Right ventricle myocardium inferior (tissue), 1 donor: ENCODE data around the gene KCNQ1. TPM values are rescaled to one million over a fixed set of nuclear protein-coding genes. Genes with fewer than 3 reads are reported as not detected.
A peak's percentile ranks its signal among the peaks of the same experiment; 100 is the strongest.

Experiments
- ATAC-seq: fragments of 200-7000 bp; cut with Tn5 transposase; one replicate; pipeline ENCODE4 v1.9.1; 2020; ENCODE audit warnings: mild to moderate bottlenecking, moderate library complexity
- DNase-seq: peaks from one replicate; pipeline ENCODE4 v3.0.0; 2021; ENCODE audit errors: missing footprints
- intact Hi-C: fragments of 100-400 bp; cut with DNase I; formaldehyde crosslinking; loops from one replicate; pipeline ENCODE4 v1.11.0; 2022
- total RNA-seq: library from RNA; stranded (reverse); fragmentation: NEBNext Ultra II Directional; extraction: Animal tissue kit (Norgen Biotek cat#: 25700); gene quantifications from one replicate; pipeline ENCODE4 v1.2.1, GENCODE V29; 2021
- donor health status: DM: no; HTN: yes; CAD: no; lungs with severe emphysema.

The KCNQ1 gene
- total RNA-seq, 1 donor from 2014 or later, result 40.0 TPM

DNA sequence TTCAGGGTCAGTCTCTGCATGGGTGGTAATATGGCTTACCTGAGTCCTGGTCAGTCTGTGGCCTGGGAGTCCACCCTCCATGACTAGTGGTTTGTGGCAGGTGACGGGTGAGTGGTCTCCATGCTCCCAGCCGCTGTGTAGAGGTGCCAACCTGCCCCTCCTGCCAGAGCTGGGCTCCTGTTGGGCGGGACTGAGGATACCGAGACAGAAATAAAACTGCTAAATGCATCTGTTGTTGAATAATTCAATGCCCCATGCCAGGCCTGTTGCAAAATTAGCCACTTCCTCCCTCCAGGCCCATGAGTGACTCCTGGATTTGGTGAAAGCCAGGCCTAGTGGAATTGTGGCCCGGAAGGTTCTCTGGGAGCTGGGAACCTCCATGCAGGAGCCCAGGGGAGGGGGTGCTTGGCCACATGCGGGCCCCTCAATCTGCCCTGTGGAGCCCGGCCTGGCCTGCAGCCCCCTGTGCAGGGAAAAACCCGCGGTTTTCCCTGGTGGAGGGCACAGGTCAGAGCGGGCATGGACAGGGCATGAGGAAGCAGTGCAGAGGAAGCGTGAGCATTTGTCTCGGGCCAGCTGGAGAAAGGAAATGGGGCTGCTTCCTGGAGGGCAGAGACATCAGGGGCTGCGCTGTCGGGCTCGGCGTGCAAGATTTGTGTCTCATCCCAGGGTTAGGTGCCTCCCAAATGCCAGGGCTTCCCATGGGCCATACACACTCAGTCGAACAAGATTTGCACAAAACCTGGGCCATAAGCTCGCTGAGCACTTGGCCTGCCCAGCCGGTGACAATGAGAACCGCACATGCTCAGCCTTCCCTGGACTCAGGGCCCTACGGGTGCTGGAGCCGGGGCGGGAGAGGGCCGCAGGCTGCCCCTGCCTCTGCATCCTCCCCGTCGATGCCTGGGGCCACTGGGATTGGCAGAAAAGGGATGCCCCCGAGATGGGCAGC lies 66.9 kb downstream of the KCNQ1 start:
- DNase-seq (peak; percentile 71), ATAC-seq (peak; percentile 61)
- intact Hi-C loops, result no loop called here

- DNase-seq (peak; percentile 60), ATAC-seq (peak; percentile 12)
Observed at GRCh38 chr11:2512431-2513407, 67.9 kb downstream of the KCNQ1 start.

GRCh38 chr11:2513441-2513840 lies 68.6 kb downstream of the KCNQ1 start:
- intact Hi-C loops, result no loop called here

More at GRCh38 chr11:2512431-2513407, 67.9 kb downstream of the KCNQ1 start:
- intact Hi-C loops, result no loop called here

DNA sequence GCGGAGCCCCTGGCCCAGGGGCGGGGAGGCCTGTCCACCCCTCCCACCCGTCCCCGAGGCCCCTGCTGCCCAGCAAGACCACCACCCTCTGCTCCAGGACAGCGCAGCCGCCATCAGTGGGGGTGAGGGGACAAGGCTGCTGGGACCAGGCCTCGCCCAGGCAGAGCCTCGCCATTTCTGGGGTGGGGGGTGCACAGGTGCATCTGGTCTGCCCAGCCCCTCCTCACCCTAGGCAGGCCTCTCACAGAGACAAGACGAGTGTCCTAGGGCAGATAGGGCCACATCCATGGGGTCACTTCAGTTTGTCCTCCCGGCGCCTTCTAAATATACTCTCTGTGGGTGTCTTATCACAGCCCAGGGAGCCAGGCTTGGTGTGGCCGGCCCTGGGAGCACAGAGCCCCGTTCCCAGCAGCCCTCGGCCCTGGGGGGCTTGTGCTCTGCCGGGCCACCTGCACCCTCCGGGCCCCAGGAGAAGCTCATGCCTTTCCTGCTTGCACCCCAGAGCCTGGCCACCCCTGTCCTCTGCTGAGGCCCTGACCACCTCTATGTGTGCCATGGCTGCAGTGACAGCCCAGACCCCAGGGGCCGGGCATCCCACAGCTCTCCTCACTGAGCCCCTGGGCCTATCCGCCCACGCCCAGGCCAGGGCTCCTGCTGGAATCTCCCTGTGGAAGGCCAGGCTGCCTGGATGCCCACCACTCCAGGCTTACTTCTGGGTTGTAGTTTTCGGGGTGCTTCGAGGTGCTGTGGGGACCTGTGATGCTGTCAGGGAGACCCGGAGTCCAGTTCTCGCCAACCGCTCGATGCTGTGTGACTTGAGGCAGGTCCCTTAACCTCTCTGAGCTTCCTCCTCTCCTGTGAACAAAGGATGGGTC lies 70.8 kb downstream of the KCNQ1 start:
- ATAC-seq (peak; percentile 38), DNase-seq (peak; percentile 65)
- intact Hi-C loops, result loop anchor here (5.0 kb wide), 1 partner anchor 73 kb away; the partner anchor contains the start of gene TRPM5

More at GRCh38 chr11:2513441-2513840, 68.6 kb downstream of the KCNQ1 start:
- no peak for ATAC-seq
- DNase-seq, result no peak

DNA sequence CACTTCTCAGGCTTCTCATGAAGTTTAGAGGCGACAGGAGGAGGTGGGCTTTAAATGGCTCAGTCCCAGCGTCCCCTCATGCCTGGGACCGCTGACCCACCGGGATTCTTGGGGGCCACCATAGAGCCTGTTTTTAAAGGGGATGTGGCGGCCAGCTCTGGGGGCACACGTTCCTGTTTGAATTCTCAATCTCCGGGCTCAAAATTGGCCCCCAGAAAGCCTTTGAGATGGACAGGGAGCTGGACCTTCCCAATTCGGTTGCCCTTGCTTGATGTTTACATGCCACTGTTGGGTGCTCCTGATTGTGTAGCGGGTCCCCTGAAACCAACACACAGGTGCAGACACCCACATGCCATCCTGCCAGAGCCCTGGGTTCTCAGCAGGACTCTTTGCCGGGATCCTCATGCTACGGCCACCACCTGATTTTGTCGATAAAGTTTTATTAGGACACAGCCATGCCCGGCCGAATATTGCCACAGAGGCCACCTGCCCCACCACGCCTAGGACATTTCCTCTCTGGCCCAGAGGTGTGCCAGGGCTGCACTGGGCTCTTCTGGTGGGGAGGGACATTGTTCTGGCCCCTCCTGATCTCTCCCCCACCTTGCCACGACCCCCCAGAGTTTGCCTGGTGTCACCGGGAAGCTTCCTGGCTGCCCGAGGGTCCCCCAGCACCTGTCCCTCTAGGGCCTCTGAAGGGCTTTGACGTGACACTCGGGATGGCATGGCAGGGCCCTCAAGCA lies 71.6 kb downstream of the KCNQ1 start:
- ATAC-seq, result no peak
- intact Hi-C loops, result loop anchor here (5.0 kb wide), 1 partner anchor 74 kb away; the partner anchor contains the start of gene TRPM5
- peak; percentile 20 for DNase-seq

- DNase-seq (peak; percentile 55), ATAC-seq (no peak)
- intact Hi-C loops, result loop anchor here (5.0 kb wide), 1 partner anchor 75 kb away; the partner anchor contains the start of gene TRPM5
Observed at GRCh38 chr11:2517016-2517385, 72.2 kb downstream of the KCNQ1 start.

DNA sequence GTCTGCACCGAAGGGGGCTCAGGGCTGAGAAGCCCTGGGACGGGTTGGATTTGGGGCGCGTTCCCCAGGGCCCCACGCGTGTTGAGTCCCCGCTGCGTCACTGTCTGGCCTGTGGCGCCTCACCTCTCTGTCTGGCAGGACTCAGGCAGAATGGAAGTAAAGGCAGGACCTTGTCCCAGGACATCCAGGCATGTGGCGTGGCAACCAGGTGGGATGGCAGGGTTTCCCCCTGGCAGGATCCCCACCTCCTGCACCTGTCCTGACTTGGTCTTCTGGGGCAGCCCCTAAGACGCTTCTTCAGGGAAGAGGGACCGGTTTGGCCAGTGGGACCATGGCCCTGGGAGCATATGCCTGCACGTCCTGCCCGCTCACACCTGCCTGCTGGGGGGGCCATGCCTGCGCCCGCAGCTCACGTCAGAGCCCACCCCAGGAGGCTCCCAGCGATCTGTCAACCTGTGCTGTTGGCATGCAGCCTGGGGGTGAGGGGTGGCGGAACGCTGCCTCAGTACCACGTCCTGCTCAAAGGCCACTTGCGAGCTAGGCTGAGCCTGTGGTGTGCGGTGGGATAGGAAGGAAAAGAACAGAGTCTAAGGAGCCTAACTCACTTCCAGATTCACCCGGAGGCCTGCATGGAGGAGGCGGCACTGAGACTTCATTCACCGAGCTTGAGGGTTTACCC lies 72.7 kb downstream of the KCNQ1 start:
- intact Hi-C loops, result loop anchor here (5.0 kb wide), 1 partner anchor 75 kb away; the partner anchor contains the start of gene TRPM5
- ATAC-seq (no peak), DNase-seq (peak; percentile 63)

GRCh38 chr11:2518111-2518982 lies 73.5 kb downstream of the KCNQ1 start:
- intact Hi-C loops, result loop anchor here (5.0 kb wide), 1 partner anchor 76 kb away; the partner anchor contains the start of gene TRPM5
- no peak for ATAC-seq
- DNase-seq, result peak; percentile 43

DNA sequence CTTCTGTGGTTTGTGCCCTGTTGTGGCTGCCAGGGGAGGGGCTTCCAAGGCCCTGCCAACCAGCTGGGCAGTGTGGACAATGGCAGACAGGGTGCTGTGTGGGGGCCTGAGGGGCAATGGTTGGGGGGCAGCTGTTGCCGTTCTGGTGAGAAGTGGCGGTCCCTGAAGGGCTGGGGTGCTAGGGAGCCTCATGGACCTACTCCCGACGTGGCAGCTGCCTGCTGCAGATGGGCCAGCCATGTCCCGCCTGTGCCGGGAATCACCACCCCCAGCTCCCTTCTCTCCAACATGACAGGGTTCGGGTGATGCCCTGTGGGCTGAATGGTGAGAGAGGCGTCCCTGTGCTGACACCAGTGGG lies 74.2 kb downstream of the KCNQ1 start:
- ATAC-seq, result no peak
- intact Hi-C loops, result loop anchor here (5.0 kb wide), 1 partner anchor 77 kb away; the partner anchor contains the start of gene TRPM5
- DNase-seq, result peak; percentile 64

DNA sequence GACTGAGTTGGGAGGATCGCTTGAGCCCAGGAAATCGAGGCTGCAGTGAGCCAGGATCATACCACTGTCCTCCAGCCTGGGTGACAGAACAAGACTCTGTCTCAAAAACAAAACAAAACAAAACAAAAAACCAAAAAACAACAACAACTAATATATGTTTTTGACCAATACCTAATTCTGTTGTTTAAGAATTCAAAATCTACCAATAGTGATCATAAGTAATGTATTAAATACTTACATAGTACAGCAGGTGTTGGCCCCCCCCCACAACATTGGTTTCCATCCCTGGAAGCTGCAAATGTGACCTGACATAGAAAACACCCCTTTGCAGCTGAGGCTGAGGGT lies 74.7 kb downstream of the KCNQ1 start:
- ATAC-seq (no peak), DNase-seq (no peak)
- intact Hi-C loops, result loop anchor here (5.0 kb wide), 1 partner anchor 77 kb away; the partner anchor contains the start of gene TRPM5

GRCh38 chr11:2519862-2520735 lies 75.3 kb downstream of the KCNQ1 start:
- ATAC-seq (no peak), DNase-seq (peak; percentile 25)
- intact Hi-C loops, result loop anchor here (5.0 kb wide), 1 partner anchor 78 kb away; the partner anchor contains the start of gene TRPM5

GRCh38 chr11:2520736-2521035 lies 75.9 kb downstream of the KCNQ1 start:
- ATAC-seq, result no peak
- intact Hi-C loops, result no loop called here
- DNase-seq, result no peak

DNA sequence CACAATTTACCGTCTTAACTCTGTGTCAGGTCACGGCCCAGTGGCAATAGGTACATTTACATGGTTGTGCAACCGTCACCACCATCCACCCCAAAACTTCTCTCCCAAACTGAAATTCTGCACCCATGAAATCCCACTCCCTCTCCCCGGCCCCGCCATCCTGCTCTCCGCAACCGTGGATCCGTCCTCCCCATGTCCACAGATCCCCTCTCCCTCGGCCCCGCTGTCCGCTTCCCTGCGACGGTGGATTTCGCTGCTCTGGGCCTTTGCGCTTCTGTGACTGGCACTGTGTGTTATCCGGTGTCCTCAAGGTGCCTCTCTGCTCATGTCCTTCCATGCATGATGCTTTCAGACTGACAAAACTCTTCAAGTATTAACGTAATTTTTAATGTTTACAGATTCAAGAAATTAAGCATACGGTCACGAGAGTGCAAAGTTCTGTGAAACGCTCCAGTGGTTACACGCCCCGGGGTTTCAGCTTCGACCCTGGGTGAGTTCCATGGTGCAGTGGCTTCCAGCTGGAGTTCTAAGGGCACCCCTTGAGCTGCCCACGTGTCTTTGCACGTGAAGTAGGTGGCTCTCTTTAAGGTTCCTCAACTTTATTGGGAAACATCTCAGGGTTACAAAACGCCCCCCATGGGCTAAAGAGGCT lies 76.4 kb downstream of the KCNQ1 start:
- DNase-seq (peak; percentile 11), ATAC-seq (no peak)
- intact Hi-C loops, result no loop called here

- ATAC-seq, result no peak
- peak; percentile 18 for DNase-seq
- intact Hi-C loops, result no loop called here
Observed at GRCh38 chr11:2521733-2522630, 77.2 kb downstream of the KCNQ1 start.
